ENCODE results near the gene NARS2.

DNA sequence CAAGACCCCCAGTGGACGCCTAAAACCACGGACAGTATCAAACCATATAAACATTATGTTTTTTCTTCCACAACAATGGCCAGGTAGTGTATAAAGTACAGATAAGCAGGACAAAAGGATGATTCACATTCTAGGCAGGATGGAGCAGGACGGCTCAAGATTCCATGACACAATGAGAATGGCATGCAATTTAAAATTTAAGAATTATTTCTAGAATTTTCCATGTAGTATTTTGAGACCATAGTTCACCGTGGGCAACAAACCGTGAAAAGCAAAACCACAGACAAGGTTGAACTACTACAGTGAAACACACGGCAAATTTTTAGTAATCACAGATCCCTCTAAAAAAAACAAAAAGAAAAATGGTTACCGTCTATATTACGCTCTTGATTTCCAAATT, 7.5 kb downstream of the NARS2 start:
- TF ChIP-seq, protein P1, sequence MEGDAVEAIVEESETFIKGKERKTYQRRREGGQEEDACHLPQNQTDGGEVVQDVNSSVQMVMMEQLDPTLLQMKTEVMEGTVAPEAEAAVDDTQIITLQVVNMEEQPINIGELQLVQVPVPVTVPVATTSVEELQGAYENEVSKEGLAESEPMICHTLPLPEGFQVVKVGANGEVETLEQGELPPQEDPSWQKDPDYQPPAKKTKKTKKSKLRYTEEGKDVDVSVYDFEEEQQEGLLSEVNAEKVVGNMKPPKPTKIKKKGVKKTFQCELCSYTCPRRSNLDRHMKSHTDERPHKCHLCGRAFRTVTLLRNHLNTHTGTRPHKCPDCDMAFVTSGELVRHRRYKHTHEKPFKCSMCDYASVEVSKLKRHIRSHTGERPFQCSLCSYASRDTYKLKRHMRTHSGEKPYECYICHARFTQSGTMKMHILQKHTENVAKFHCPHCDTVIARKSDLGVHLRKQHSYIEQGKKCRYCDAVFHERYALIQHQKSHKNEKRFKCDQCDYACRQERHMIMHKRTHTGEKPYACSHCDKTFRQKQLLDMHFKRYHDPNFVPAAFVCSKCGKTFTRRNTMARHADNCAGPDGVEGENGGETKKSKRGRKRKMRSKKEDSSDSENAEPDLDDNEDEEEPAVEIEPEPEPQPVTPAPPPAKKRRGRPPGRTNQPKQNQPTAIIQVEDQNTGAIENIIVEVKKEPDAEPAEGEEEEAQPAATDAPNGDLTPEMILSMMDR (IDR thresholded peaks at IDR 0.05): no peak
- no peak for TF ChIP-seq POLR2A (IDR thresholded peaks at IDR 0.05)

All from thyroid gland (tissue), 4 donors.